Keratinocyte (primary cell): ENCODE data around the gene FOXB2. TPM values are rescaled to one million over a fixed set of nuclear protein-coding genes. Genes with fewer than 3 reads are reported as not detected.

Experiments
- DNase-seq: peaks from one replicate; pipeline ENCODE4 v3.0.0-alpha.2; 2011; ENCODE audit warnings: low read depth, missing footprints, low spot score
- FAIRE-seq: peaks from 2 replicates; lab custom pipeline; 2011; peaks lifted over from hg19 to GRCh38; lab: Jason Lieb, UNC
- H2AFZ ChIP-seq: 2 replicates; pipeline ENCODE4 v1.6.0; 2012; ENCODE audit warnings: low read length, control low read depth, inconsistent platforms; ENCODE audit not compliant: control insufficient read depth
- H3K27ac ChIP-seq: 2 replicates; pipeline ENCODE4 v1.5.1; 2011; ENCODE audit warnings: low read length; ENCODE audit not compliant: control insufficient read depth, insufficient read depth
- H3K27me3 ChIP-seq: 3 replicates; pipeline ENCODE4 v1.6.0; 2011; ENCODE audit warnings: low read length; ENCODE audit not compliant: control insufficient read depth, insufficient read depth; ENCODE audit errors: extremely low read depth
- H3K36me3 ChIP-seq, 2 experiments: 2 replicates in 1 of 2; 3 replicates in 1 of 2; pipeline ENCODE4 v1.5.1; 2011; ENCODE audit warnings: low read length in 2 of 2, mild to moderate bottlenecking in 1 of 2; ENCODE audit not compliant: control insufficient read depth in 2 of 2, insufficient read depth in 2 of 2; ENCODE audit errors: extremely low read depth in 1 of 2
- H3K4me1 ChIP-seq: 3 replicates; pipeline ENCODE4 v1.5.1; 2011; ENCODE audit warnings: low read length; ENCODE audit not compliant: control insufficient read depth, insufficient read depth; ENCODE audit errors: extremely low read depth
- H3K4me2 ChIP-seq: 3 replicates; pipeline ENCODE4 v1.6.0; 2011; ENCODE audit warnings: low read depth, low read length; ENCODE audit not compliant: control insufficient read depth, insufficient read depth; ENCODE audit errors: extremely low read depth
- H3K4me3 ChIP-seq, 3 experiments: fragments of 200-600 bp in 1 of 3; sonication (generic) in 1 of 3; 2 replicates in 2 of 3; 3 replicates in 1 of 3; pipeline ENCODE4 v1.5.1; 2011 to 2016; ENCODE audit warnings: low read length in 3 of 3, mild to moderate bottlenecking in 3 of 3, control low read depth in 2 of 3, inconsistent platforms in 1 of 3, low read depth in 1 of 3, mixed read lengths in 1 of 3, mixed run types in 1 of 3, moderate library complexity in 1 of 3; ENCODE audit not compliant: control insufficient read depth in 2 of 3, insufficient read depth in 2 of 3; ENCODE audit errors: extremely low read depth in 1 of 3
- H3K79me2 ChIP-seq: 2 replicates; pipeline ENCODE4 v1.6.0; 2012; ENCODE audit warnings: low read length; ENCODE audit not compliant: control insufficient read depth, insufficient read depth
- H3K9ac ChIP-seq: 3 replicates; pipeline ENCODE4 v1.6.0; 2011; ENCODE audit warnings: low read length; ENCODE audit not compliant: control insufficient read depth, insufficient read depth; ENCODE audit errors: extremely low read depth
- H3K9me1 ChIP-seq: 3 replicates; pipeline ENCODE4 v1.6.0; 2011; ENCODE audit warnings: low read length; ENCODE audit not compliant: control insufficient read depth, insufficient read depth; ENCODE audit errors: extremely low read depth
- H3K9me3 ChIP-seq: 2 replicates; pipeline ENCODE4 v1.5.1; 2012; ENCODE audit warnings: low read depth, low read length; ENCODE audit not compliant: control insufficient read depth
- H4K20me1 ChIP-seq: 3 replicates; pipeline ENCODE4 v1.6.0; 2011; ENCODE audit warnings: low read length; ENCODE audit not compliant: control insufficient read depth, insufficient read depth; ENCODE audit errors: extremely low read depth
- EZH2 ChIP-seq: IDR thresholded peaks from one replicate; pipeline ENCODE4 v1.6.1; 2012; ENCODE audit warnings: inconsistent platforms, mild to moderate bottlenecking, low read length, moderate library complexity
- dilution Hi-C: fragments of 300-500 bp; cut with MboI; formaldehyde crosslinking; loops from one replicate; pipeline ENCODE4 v1.7.0; 2020; ENCODE audit warnings: low sequenced_read_pairs; ENCODE audit not compliant: extremely low pct_ligation_motif_present
- polyA plus RNA-seq, 5 experiments: library from polyadenylated mRNA; depleted of rRNA in 3 of 5; stranded (reverse) in 3 of 5; stranded (forward) in 1 of 5; unstranded in 1 of 5; fragments of >200 nt; gene quantifications; 1 replicate in 1 of 5; 2 replicates in 3 of 5; 3 replicates in 1 of 5; pipeline versions ENCODE4 v1.2.1 to v1.2.3, GENCODE V29; 2011 to 2012; ENCODE audit warnings: missing spikeins in 2 of 5, low read depth in 1 of 5, low replicate concordance in 1 of 5
- TF ChIP-seq, protein P1 (sequence below), 3 experiments: IDR thresholded peaks in 1 of 3; conservative IDR thresholded peaks in 1 of 3; optimal IDR thresholded peaks in 1 of 3; 2 replicates in 2 of 3; 3 replicates in 1 of 3; pipeline versions ENCODE3 to v1.5.1; 2011; ENCODE audit warnings: low read length in 3 of 3, mild to moderate bottlenecking in 3 of 3, moderate library complexity in 2 of 3, control low read depth in 1 of 3, inconsistent platforms in 1 of 3; ENCODE audit not compliant: insufficient read depth in 2 of 3; ENCODE audit errors: extremely low read depth in 1 of 3

FOXB2 gene
- polyA plus RNA-seq, 1 donor (not counting 4 experiments of a cell fraction or from before 2014, with no cell fraction given): not detected

GRCh38 chr9:77018969-77019235 lies 553 bp upstream of the FOXB2 start:
- Histone ChIP-seq H3K4me2 (peak overlapping the region; percentile 16), H3K9me3 (no peaks in the 10 kb centered on the region), H3K9me1 (no peaks in the 10 kb centered on the region)

GRCh38 chr9:77019926-77020412 lies 514 bp downstream of the FOXB2 start:
- FAIRE-seq (no peak), DNase-seq (no peak)
- Histone ChIP-seq H3K9me1 (no peaks in the 10 kb centered on the region), H3K4me3 (no peak overlapping the region), H3K9me3 (no peaks in the 10 kb centered on the region), H3K4me2 (peak overlapping the region; percentile 37), H3K9ac (no peak overlapping the region), H3K27ac (no peak overlapping the region), H4K20me1 (no peaks in the 10 kb centered on the region), H3K79me2 (no peaks in the 10 kb centered on the region), H2AFZ (no peak overlapping the region), H3K27me3 (peaks cover 87% of the 10 kb centered on the region), H3K36me3 (no peaks in the 10 kb centered on the region), H3K4me1 (peaks cover 3% of the 10 kb centered on the region)
- dilution Hi-C loops: no loop called here
- no peak for TF ChIP-seq EZH2
- TF ChIP-seq, protein P1, sequence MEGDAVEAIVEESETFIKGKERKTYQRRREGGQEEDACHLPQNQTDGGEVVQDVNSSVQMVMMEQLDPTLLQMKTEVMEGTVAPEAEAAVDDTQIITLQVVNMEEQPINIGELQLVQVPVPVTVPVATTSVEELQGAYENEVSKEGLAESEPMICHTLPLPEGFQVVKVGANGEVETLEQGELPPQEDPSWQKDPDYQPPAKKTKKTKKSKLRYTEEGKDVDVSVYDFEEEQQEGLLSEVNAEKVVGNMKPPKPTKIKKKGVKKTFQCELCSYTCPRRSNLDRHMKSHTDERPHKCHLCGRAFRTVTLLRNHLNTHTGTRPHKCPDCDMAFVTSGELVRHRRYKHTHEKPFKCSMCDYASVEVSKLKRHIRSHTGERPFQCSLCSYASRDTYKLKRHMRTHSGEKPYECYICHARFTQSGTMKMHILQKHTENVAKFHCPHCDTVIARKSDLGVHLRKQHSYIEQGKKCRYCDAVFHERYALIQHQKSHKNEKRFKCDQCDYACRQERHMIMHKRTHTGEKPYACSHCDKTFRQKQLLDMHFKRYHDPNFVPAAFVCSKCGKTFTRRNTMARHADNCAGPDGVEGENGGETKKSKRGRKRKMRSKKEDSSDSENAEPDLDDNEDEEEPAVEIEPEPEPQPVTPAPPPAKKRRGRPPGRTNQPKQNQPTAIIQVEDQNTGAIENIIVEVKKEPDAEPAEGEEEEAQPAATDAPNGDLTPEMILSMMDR (optimal IDR thresholded peaks at IDR 0.05 in 1 of 3, IDR thresholded peaks at IDR 0.05 in 1 of 3, conservative IDR thresholded peaks at IDR 0.05 in 1 of 3; ENCODE audit: extremely low read depth in 1 of 3, insufficient read depth in 2 of 3, low read length in 3 of 3): no peak

More at GRCh38 chr9:77018969-77019235, 553 bp upstream of the FOXB2 start:
- Histone ChIP-seq H3K36me3 (no peaks in the 10 kb centered on the region), H2AFZ (no peak overlapping the region), H3K79me2 (no peaks in the 10 kb centered on the region), H4K20me1 (no peaks in the 10 kb centered on the region), H3K4me1 (no peaks in the 10 kb centered on the region), H3K9ac (no peak overlapping the region), H3K27ac (no peak overlapping the region), H3K27me3 (peaks cover 97% of the 10 kb centered on the region), H3K4me3 (peak overlapping the region in 2 of 3 experiments; percentile 18 to 20)
- TF ChIP-seq, protein P1 (optimal IDR thresholded peaks at IDR 0.05 in 1 of 3, IDR thresholded peaks at IDR 0.05 in 1 of 3, conservative IDR thresholded peaks at IDR 0.05 in 1 of 3; ENCODE audit: extremely low read depth in 1 of 3, insufficient read depth in 2 of 3, low read length in 3 of 3): no peak
- no peak for TF ChIP-seq EZH2
- dilution Hi-C loops: no loop called here
- DNase-seq (no peak), FAIRE-seq (no peak)
